SK-N-SH (cell line): ENCODE data around the gene PIP5K1B. TPM values are rescaled to one million over a fixed set of nuclear protein-coding genes. Genes with fewer than 3 reads are reported as not detected.

Experiments used
- CTCF ChIA-PET: fragments of 300-600, 350-600 bp; formaldehyde crosslinking; extraction: SDS; loops from one replicate; lab custom pipeline; 2021; lab: Yijun Ruan, JAX
- POLR2A ChIA-PET: fragments of 350-600 bp; sonication (Branson Sonifier 250); formaldehyde crosslinking; extraction: SDS; loops from one replicate; lab custom pipeline; 2020; ENCODE audit warnings: antibody characterized with exemption, inconsistent platforms; lab: Yijun Ruan, JAX
- DNase-seq: peaks from one replicate; pipeline ENCODE4 v3.0.0; 2012
- H2AFZ ChIP-seq: fragments of 200-600 bp; sonication (generic); 2 replicates; pipeline ENCODE4 v1.8.1; 2016; ENCODE audit warnings: antibody characterized with exemption, mild to moderate bottlenecking, low read depth
- H3F3A ChIP-seq: fragments of 200-600 bp; sonication (generic); replicated peaks from 2 replicates; pipeline ENCODE3; 2016; ENCODE audit warnings: antibody characterized with exemption, mild to moderate bottlenecking; ENCODE audit not compliant: insufficient read depth
- H3K27ac ChIP-seq, 2 experiments: fragments of 200-500 bp in 1 of 2; fragments of 200-600 bp in 1 of 2; sonication (Bioruptor generic) in 1 of 2; sonication (generic), shearing (Covaris generic) in 1 of 2; 2 replicates each; pipeline versions ENCODE4 v1.5.1 to v1.6.1; 2014 to 2016; ENCODE audit warnings: low read depth in 2 of 2, inconsistent platforms in 1 of 2, low read length in 1 of 2, mild to moderate bottlenecking in 1 of 2, mixed read lengths in 1 of 2
- H3K27me3 ChIP-seq: fragments of 200-600 bp; sonication (generic), shearing (Covaris generic); 2 replicates; pipeline ENCODE4 v1.6.1; 2016; ENCODE audit warnings: mixed run types; ENCODE audit not compliant: insufficient read depth
- H3K36me3 ChIP-seq, 2 experiments: fragments of 200-500 bp in 1 of 2; fragments of 200-600 bp in 1 of 2; sonication (Bioruptor generic) in 1 of 2; sonication (generic) in 1 of 2; replicated peaks in 1 of 2; 2 replicates each; pipeline versions ENCODE3 to v1.5.1; 2014 to 2016; ENCODE audit warnings: low read length in 1 of 2, mild to moderate bottlenecking in 1 of 2; ENCODE audit not compliant: insufficient read depth in 2 of 2, control insufficient read depth in 1 of 2
- H3K4me1 ChIP-seq, 2 experiments: fragments of 200-500 bp in 1 of 2; fragments of 200-600 bp in 1 of 2; sonication (Bioruptor generic) in 1 of 2; sonication (generic), shearing (Covaris generic) in 1 of 2; 2 replicates each; pipeline versions ENCODE4 v1.5.1 to v1.6.1; 2014 to 2016; ENCODE audit warnings: low read depth in 1 of 2, low read length in 1 of 2, mixed run types in 1 of 2; ENCODE audit not compliant: insufficient read depth in 2 of 2, control insufficient read depth in 1 of 2
- H3K4me2 ChIP-seq: fragments of 200-600 bp; sonication (generic), shearing (Covaris generic); 2 replicates; pipeline ENCODE4 v1.6.1; 2017; ENCODE audit warnings: mixed run types
- H3K4me3 ChIP-seq, 2 experiments: fragments of 200-500 bp in 1 of 2; fragments of 200-600 bp in 1 of 2; sonication (Bioruptor generic) in 1 of 2; sonication (generic), shearing (Covaris generic) in 1 of 2; 2 replicates each; pipeline versions ENCODE4 v1.5.1 to v1.8.1; 2014 to 2016; ENCODE audit warnings: low read depth in 2 of 2, inconsistent platforms in 1 of 2, low read length in 1 of 2, mild to moderate bottlenecking in 1 of 2, mixed read lengths in 1 of 2, moderate library complexity in 1 of 2
- H3K79me2 ChIP-seq: fragments of 200-600 bp; sonication (generic); 2 replicates; pipeline ENCODE4 v1.8.1; 2017; ENCODE audit warnings: mild to moderate bottlenecking; ENCODE audit not compliant: insufficient read depth
- H3K9ac ChIP-seq: fragments of 200-600 bp; sonication (generic); 2 replicates; pipeline ENCODE4 v1.6.1; 2017; ENCODE audit warnings: mixed run types
- H3K9me2 ChIP-seq: fragments of 200-600 bp; sonication (generic); 2 replicates; pipeline ENCODE4 v1.6.1; 2017; ENCODE audit warnings: mixed run types
- H3K9me3 ChIP-seq: fragments of 200-600 bp; sonication (generic); 2 replicates; pipeline ENCODE4 v1.6.1; 2017; ENCODE audit warnings: mixed run types, mild to moderate bottlenecking, moderate library complexity
- H4K20me1 ChIP-seq: fragments of 200-600 bp; sonication (generic); 2 replicates; pipeline ENCODE4 v1.6.1; 2017; ENCODE audit warnings: mild to moderate bottlenecking, mixed run types; ENCODE audit not compliant: insufficient read depth
- CHD2 ChIP-seq: fragments of 150-350 bp; IDR thresholded peaks from 2 replicates; pipeline ENCODE4 v1.6.1; 2018; ENCODE audit warnings: low read length; ENCODE audit not compliant: partially characterized antibody
- CTCF ChIP-seq: fragments of 200-600 bp; sonication (generic); IDR thresholded peaks from 2 replicates; pipeline ENCODE4 v1.6.1; 2017; ENCODE audit warnings: antibody characterized with exemption, mild to moderate bottlenecking, moderate library complexity
- ELF1 ChIP-seq: IDR thresholded peaks from 2 replicates; pipeline ENCODE4 v1.4.0; 2012
- FOSL2 ChIP-seq: IDR thresholded peaks from 2 replicates; pipeline ENCODE4 v1.4.0; 2012; ENCODE audit warnings: low read depth, mild to moderate bottlenecking, moderate library complexity, borderline replicate concordance
- FOXM1 ChIP-seq: IDR thresholded peaks from 2 replicates; pipeline ENCODE4 v1.4.0; 2012; ENCODE audit warnings: low read depth, mild to moderate bottlenecking
- GABPA ChIP-seq: IDR thresholded peaks from 2 replicates; pipeline ENCODE4 v1.4.0; 2012; ENCODE audit warnings: low read depth, mild to moderate bottlenecking
- GATA2 ChIP-seq: sonication (generic); formaldehyde crosslinking; IDR thresholded peaks from 2 replicates; pipeline ENCODE4 v1.5.0; 2020; ENCODE audit warnings: mild to moderate bottlenecking, missing genetic modification reagents
- NFIC ChIP-seq: IDR thresholded peaks from 2 replicates; pipeline ENCODE4 v1.4.0; 2012; ENCODE audit warnings: borderline replicate concordance
- RAD21 ChIP-seq: IDR thresholded peaks from 2 replicates; pipeline ENCODE4 v1.6.1; 2012; ENCODE audit warnings: mild to moderate bottlenecking, low read length
- REST ChIP-seq: IDR thresholded peaks from 2 replicates; pipeline ENCODE4 v1.6.1; 2012; ENCODE audit warnings: mild to moderate bottlenecking, low read depth, low read length, moderate library complexity
- RFX5 ChIP-seq: IDR thresholded peaks from 2 replicates; pipeline ENCODE4 v1.6.1; 2012; ENCODE audit warnings: mild to moderate bottlenecking, improper control_type of control experiment, low read length
- RXRA ChIP-seq: IDR thresholded peaks from 2 replicates; pipeline ENCODE4 v1.4.0; 2012; ENCODE audit warnings: low read depth, mild to moderate bottlenecking, borderline replicate concordance
- SIN3A ChIP-seq: IDR thresholded peaks from 2 replicates; pipeline ENCODE4 v1.6.1; 2012; ENCODE audit warnings: low read depth, mild to moderate bottlenecking, low read length, moderate library complexity, borderline replicate concordance
- TAF1 ChIP-seq: IDR thresholded peaks from 2 replicates; pipeline ENCODE4 v1.6.1; 2012; ENCODE audit warnings: low read depth, mild to moderate bottlenecking, low read length, moderate library complexity, borderline replicate concordance
- TEAD4 ChIP-seq: IDR thresholded peaks from 2 replicates; pipeline ENCODE4 v1.4.0; 2012; ENCODE audit warnings: mild to moderate bottlenecking, borderline replicate concordance; ENCODE audit not compliant: insufficient read depth
- USF2 ChIP-seq: fragments of 150-350 bp; IDR thresholded peaks from 2 replicates; pipeline ENCODE4 v1.6.1; 2017; ENCODE audit warnings: antibody characterized with exemption, low read length, low read depth, borderline replicate concordance
- YY1 ChIP-seq: IDR thresholded peaks from 2 replicates; pipeline ENCODE4 v1.4.0; 2012; ENCODE audit warnings: low read depth, mild to moderate bottlenecking
- WGBS: methylation state at CpG from one replicate; pipeline ENCODE4 v1.1.6; 2017; ENCODE audit warnings: low lambda C conversion rate; 5-methylcytosine and 5-hydroxymethylcytosine counted together
- polyA plus RNA-seq, 3 experiments: library from polyadenylated mRNA; depleted of rRNA; stranded (reverse); fragments of >200 nt; gene quantifications; 2 replicates each; pipeline ENCODE4 v1.2.3, GENCODE V29; 2012

Gene PIP5K1B
- polyA plus RNA-seq, 1 of the 3 experiments (the other 2 are of a cell fraction) = not detected

- TF ChIP-seq SIN3A (no peak), GABPA (no peak), FOXM1 (no peak), RAD21 (no peak), YY1 (no peak)
Measured at GRCh38 chr9:68907910-68908309, 202.9 kb downstream of the PIP5K1B start (continued).

- Histone ChIP-seq H3K27ac (no peak overlapping the region), H3K27me3 (peaks cover 7% of the 10 kb centered on the region), H3K36me3 (no peaks in the 10 kb centered on the region), H3K4me2 (no peak overlapping the region), H3K79me2 (no peaks in the 10 kb centered on the region), H3K4me1 (no peaks in the 10 kb centered on the region), H4K20me1 (no peaks in the 10 kb centered on the region), H3K9me2 (no peaks in the 10 kb centered on the region), H3K9me3 (no peaks in the 10 kb centered on the region), H2AFZ (no peak overlapping the region), H3K9ac (no peak overlapping the region), H3K4me3 (no peak overlapping the region), H3F3A (no peaks in the 10 kb centered on the region)
- POLR2A ChIA-PET = no interaction called here
- CTCF ChIA-PET = no interaction called here
- no peak for TF ChIP-seq GABPA
- TF ChIP-seq ELF1 = no peak
- no peak for TF ChIP-seq REST
- TF ChIP-seq RXRA = no peak
- no peak for TF ChIP-seq TAF1
- no peak for TF ChIP-seq RFX5
- TF ChIP-seq USF2 = no peak
- DNase-seq = no peak
Measured at GRCh38 chr9:68912561-68912960, 207.5 kb downstream of the PIP5K1B start.

- H4K20me1 ChIP-seq = no peaks in the 10 kb centered on the region
- H3K9ac ChIP-seq = no peak overlapping the region
- H2AFZ ChIP-seq = no peak overlapping the region
- POLR2A ChIA-PET = no interaction called here
- no peaks in the 10 kb centered on the region for H3F3A ChIP-seq
- CTCF ChIA-PET = no interaction called here
- no peak overlapping the region for H3K4me2 ChIP-seq
- H3K4me3 ChIP-seq = no peak overlapping the region
- 0% methylated on average over 1 of the region's 1 CpG for WGBS
- H3K4me1 ChIP-seq = no peaks in the 10 kb centered on the region
- H3K9me2 ChIP-seq = no peaks in the 10 kb centered on the region
- H3K27me3 ChIP-seq = peaks cover 7% of the 10 kb centered on the region
- no peak for DNase-seq
- TF ChIP-seq GATA2 (CRISPR knock-in tag) = no peak
- TF ChIP-seq CTCF = no peak
- TF ChIP-seq SIN3A = no peak
- TF ChIP-seq CHD2 = no peak
- no peak for TF ChIP-seq RAD21
- TF ChIP-seq FOSL2 = no peak
- TF ChIP-seq RFX5 = no peak
- no peak for TF ChIP-seq RXRA
- no peak for TF ChIP-seq NFIC
- TF ChIP-seq TAF1 = no peak
- TF ChIP-seq TEAD4 = no peak
- TF ChIP-seq GABPA = no peak
- no peaks in the 10 kb centered on the region for H3K9me3 ChIP-seq
- H3K79me2 ChIP-seq = no peaks in the 10 kb centered on the region
- no peaks in the 10 kb centered on the region for H3K36me3 ChIP-seq
- no peak overlapping the region for H3K27ac ChIP-seq
Measured at GRCh38 chr9:68913054-68913453, 208.0 kb downstream of the PIP5K1B start.
